B cell (primary cell): ENCODE results near the gene LHX1. TPM values are rescaled to one million over a fixed set of nuclear protein-coding genes. Genes with fewer than 3 reads are reported as not detected.

Experiments
- ATAC-seq: fragments of 200-7000 bp; cut with Tn5 transposase; one replicate; pipeline ENCODE4 v1.10.0; 2021; ENCODE audit warnings: low read depth, mild to moderate bottlenecking, moderate number of reproducible peaks, moderate library complexity
- CTCF ChIA-PET: fragments of 350-600 bp; sonication (Branson Sonifier 250); formaldehyde crosslinking; loops from one replicate; lab custom pipeline; 2021; ENCODE audit warnings: antibody characterized with exemption, inconsistent platforms; lab: Charles Lee
- POLR2A ChIA-PET: fragments of 350-600 bp; sonication (Branson Sonifier 250); formaldehyde crosslinking; loops from one replicate; lab custom pipeline; 2021; ENCODE audit warnings: antibody characterized with exemption; lab: Charles Lee
- DNase-seq: peaks from one replicate; pipeline ENCODE4 v3.0.0; 2013
- H2AFZ ChIP-seq: 2 replicates; pipeline ENCODE4 v1.6.1; 2012; ENCODE audit warnings: mild to moderate bottlenecking, low read depth, low read length; ENCODE audit not compliant: insufficient read depth, poor library complexity, severe bottlenecking
- H3K27ac ChIP-seq, 2 donors: 1 replicate in 1 of 2; 2 replicates in 1 of 2; pipeline ENCODE4 v1.5.1; 2012 to 2013; ENCODE audit warnings: low read length in 2 of 2, mild to moderate bottlenecking in 2 of 2, moderate library complexity in 1 of 2
- H3K27me3 ChIP-seq, 4 experiments: fragments of 200-600 bp in 1 of 4; sonication (generic) in 1 of 4; replicated peaks in 1 of 4; 1 replicate in 2 of 4; 2 replicates in 2 of 4; pipeline versions ENCODE4 v1.6.1 to v1.7.0; 2013 to 2016; ENCODE audit warnings: low read length in 3 of 4, mild to moderate bottlenecking in 2 of 4, mixed read lengths in 1 of 4, moderate library complexity in 1 of 4; ENCODE audit not compliant: insufficient read depth in 4 of 4, control insufficient read depth in 3 of 4; ENCODE audit errors: control extremely low read depth in 1 of 4
- H3K36me3 ChIP-seq, 2 experiments: replicated peaks in 1 of 2; 1 replicate in 1 of 2; 2 replicates in 1 of 2; pipeline versions ENCODE4 v1.6.1 to v1.7.1; 2013; ENCODE audit warnings: low read length in 1 of 2; ENCODE audit not compliant: insufficient read depth in 2 of 2, control insufficient read depth in 1 of 2; ENCODE audit errors: control extremely low read depth in 1 of 2, extremely low read depth in 1 of 2
- H3K4me1 ChIP-seq, 2 donors: fragments of 200-600 bp in 1 of 2; sonication (generic) in 1 of 2; 1 replicate in 1 of 2; 2 replicates in 1 of 2; pipeline versions ENCODE4 v1.5.1 to v1.6.1; 2013 to 2017; ENCODE audit warnings: low read length in 2 of 2; ENCODE audit not compliant: control insufficient read depth in 2 of 2, insufficient read depth in 2 of 2
- H3K4me2 ChIP-seq: replicated peaks from 2 replicates; pipeline ENCODE3; 2012; ENCODE audit warnings: mild to moderate bottlenecking, low read depth, low read length; ENCODE audit not compliant: poor library complexity, severe bottlenecking
- H3K4me3 ChIP-seq, 5 experiments: fragments of 200-600 bp in 1 of 5; sonication (generic) in 1 of 5; 1 replicate in 3 of 5; 2 replicates in 2 of 5; pipeline versions ENCODE4 v1.5.1 to v1.7.0; 2011 to 2016; ENCODE audit warnings: low read length in 4 of 5, mild to moderate bottlenecking in 4 of 5, low read depth in 2 of 5, control low read depth in 1 of 5, moderate library complexity in 1 of 5; ENCODE audit not compliant: insufficient read depth in 1 of 5; ENCODE audit errors: control extremely low read depth in 1 of 5, extremely low read depth in 1 of 5
- H3K79me2 ChIP-seq: fragments of 200-600 bp; sonication (generic); one replicate; pipeline ENCODE4 v1.6.0; 2016; ENCODE audit warnings: low read length; ENCODE audit not compliant: control insufficient read depth, insufficient read depth
- H3K9ac ChIP-seq: fragments of 200-600 bp; sonication (generic); 2 replicates; pipeline ENCODE4 v1.6.1; 2017; ENCODE audit warnings: mild to moderate bottlenecking, low read length, moderate library complexity
- H3K9me3 ChIP-seq, 3 donors: one replicate each; pipeline versions ENCODE4 v1.6.1 to v1.7.1; 2013; ENCODE audit warnings: low read length in 2 of 3; ENCODE audit not compliant: control insufficient read depth in 2 of 3, insufficient read depth in 1 of 3; ENCODE audit errors: control extremely low read depth in 1 of 3
- H4K20me1 ChIP-seq: 2 replicates; pipeline ENCODE4 v1.6.0; 2012; ENCODE audit warnings: mild to moderate bottlenecking, low read length; ENCODE audit not compliant: insufficient read depth, control insufficient read depth, poor library complexity, severe bottlenecking
- H3K27ac Mint-ChIP-seq: one replicate; pipeline ENCODE4 v1.8.0; 2021; ENCODE audit warnings: mixed read lengths
- H3K27me3 Mint-ChIP-seq: one replicate; pipeline ENCODE4 v1.8.0; 2021; ENCODE audit warnings: mixed read lengths
- H3K4me1 Mint-ChIP-seq: one replicate; pipeline ENCODE4 v1.8.0; 2021; ENCODE audit warnings: mixed read lengths
- H3K4me3 Mint-ChIP-seq: one replicate; pipeline ENCODE4 v1.8.0; 2021; ENCODE audit warnings: mixed read lengths
- H3K9me3 Mint-ChIP-seq: one replicate; pipeline ENCODE4 v1.8.0; 2022; ENCODE audit warnings: mixed read lengths; ENCODE audit not compliant: insufficient read depth
- EZH2 ChIP-seq: IDR thresholded peaks from 2 replicates; pipeline ENCODE4 v1.6.1; 2012; ENCODE audit warnings: borderline replicate concordance, low read depth, mild to moderate bottlenecking, moderate library complexity, low read length; ENCODE audit not compliant: insufficient read depth, poor library complexity, severe bottlenecking
- WGBS: methylation state at CpG from one replicate; pipeline ENCODE4 v1.1.5; 2013; ENCODE audit warnings: missing lambda C conversion rate; ENCODE audit not compliant: insufficient coverage; 5-methylcytosine and 5-hydroxymethylcytosine counted together
- intact Hi-C: fragments of 100-400 bp; cut with micrococcal nuclease; formaldehyde crosslinking; loops from one replicate; pipeline ENCODE4 v1.10.0; 2022
- polyA plus RNA-seq: library from polyadenylated mRNA; depleted of rRNA; stranded (reverse); fragments of >200 nt; gene quantifications from 2 replicates; pipeline ENCODE4 v1.2.3, GENCODE V29; 2012
- total RNA-seq, 2 donors: library from RNA; stranded (reverse); fragments of 120-200 nt in 1 of 2; gene quantifications; 1 replicate in 1 of 2; 2 replicates in 1 of 2; pipeline versions ENCODE4 v1.2.3 to v1.2.4, GENCODE V29; 2013 to 2022
- TF ChIP-seq, protein P1 (sequence below): fragments of 200-600 bp; IDR thresholded peaks from one replicate; pipeline ENCODE4 v1.8.0; 2022; ENCODE audit warnings: antibody characterized with exemption, mild to moderate bottlenecking

LHX1 gene
- total and polyA plus RNA-seq, 2 donors (not counting 1 experiment from before 2014, with no cell fraction given), result not detected

DNA sequence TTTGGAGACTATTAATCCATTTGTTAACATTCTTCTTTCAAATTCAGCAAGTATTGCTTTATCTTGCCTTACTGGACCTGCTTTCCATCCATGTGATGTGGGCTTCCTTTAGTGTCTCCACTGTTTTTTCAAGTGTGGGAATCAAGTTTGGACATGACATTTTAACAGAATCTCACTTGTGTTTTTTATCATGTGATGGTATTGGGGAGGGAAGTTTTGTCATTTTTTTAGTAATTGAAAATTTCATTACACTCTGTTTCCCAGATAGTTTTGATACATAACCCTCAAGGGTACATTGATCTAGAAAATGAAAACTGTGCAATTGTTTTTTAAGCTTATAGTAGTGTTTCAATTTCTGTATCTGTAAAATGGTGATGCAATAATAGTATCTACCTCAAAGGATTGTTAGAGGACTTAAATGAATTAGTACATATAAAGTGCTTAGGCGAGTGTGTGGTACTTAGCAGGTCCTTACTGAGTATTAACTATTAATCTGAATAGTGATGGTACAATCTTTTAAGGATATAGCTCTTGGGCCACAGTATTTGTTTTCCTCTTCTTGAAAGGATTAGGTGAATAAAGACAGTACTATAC, 38.7 kb downstream of the LHX1 start:
- Histone ChIP-seq H3K36me3 (no peaks in the 10 kb centered on the region), H3K4me2 (no peak overlapping the region), H4K20me1 (peaks cover 41% of the 10 kb centered on the region), H3K9me3 (no peaks in the 10 kb centered on the region), H3K27me3 (no peaks in the 10 kb centered on the region), H3K9ac (no peak overlapping the region), H3K79me2 (peaks cover 47% of the 10 kb centered on the region), H3K4me3 (no peak overlapping the region), H3K27ac (no peak overlapping the region), H3K4me1 (peaks cover 6% of the 10 kb centered on the region in 2 donors), H2AFZ (no peak overlapping the region)
- peaks cover 48% of the 10 kb centered on the region for H3K4me1 Mint-ChIP-seq
- TF ChIP-seq, protein P1, sequence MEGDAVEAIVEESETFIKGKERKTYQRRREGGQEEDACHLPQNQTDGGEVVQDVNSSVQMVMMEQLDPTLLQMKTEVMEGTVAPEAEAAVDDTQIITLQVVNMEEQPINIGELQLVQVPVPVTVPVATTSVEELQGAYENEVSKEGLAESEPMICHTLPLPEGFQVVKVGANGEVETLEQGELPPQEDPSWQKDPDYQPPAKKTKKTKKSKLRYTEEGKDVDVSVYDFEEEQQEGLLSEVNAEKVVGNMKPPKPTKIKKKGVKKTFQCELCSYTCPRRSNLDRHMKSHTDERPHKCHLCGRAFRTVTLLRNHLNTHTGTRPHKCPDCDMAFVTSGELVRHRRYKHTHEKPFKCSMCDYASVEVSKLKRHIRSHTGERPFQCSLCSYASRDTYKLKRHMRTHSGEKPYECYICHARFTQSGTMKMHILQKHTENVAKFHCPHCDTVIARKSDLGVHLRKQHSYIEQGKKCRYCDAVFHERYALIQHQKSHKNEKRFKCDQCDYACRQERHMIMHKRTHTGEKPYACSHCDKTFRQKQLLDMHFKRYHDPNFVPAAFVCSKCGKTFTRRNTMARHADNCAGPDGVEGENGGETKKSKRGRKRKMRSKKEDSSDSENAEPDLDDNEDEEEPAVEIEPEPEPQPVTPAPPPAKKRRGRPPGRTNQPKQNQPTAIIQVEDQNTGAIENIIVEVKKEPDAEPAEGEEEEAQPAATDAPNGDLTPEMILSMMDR, result no peak
- no peak for TF ChIP-seq EZH2
- ATAC-seq (no peak), DNase-seq (no peak)
- no CpG with 5 or more reads among the region's 1 CpG for WGBS
- H3K4me3 Mint-ChIP-seq, result no peak overlapping the region
- H3K9me3 Mint-ChIP-seq, result no peaks in the 10 kb centered on the region
- H3K27ac Mint-ChIP-seq, result no peak overlapping the region
- CTCF ChIA-PET, result interaction anchor here (0.6 to 0.7 kb wide), 2 partner anchors 32 to 270 kb away, joined by 3 read pairs; no protein-coding TSS in a partner anchor
- intact Hi-C loops, result no loop called here
- H3K27me3 Mint-ChIP-seq, result no peaks in the 10 kb centered on the region
- POLR2A ChIA-PET, result interaction anchor here (0.6 kb wide), 1 partner anchor 371 kb away, joined by 3 read pairs; no protein-coding TSS in a partner anchor

GRCh38 chr17:36977066-36977465, 39.8 kb downstream of the LHX1 start:
- ATAC-seq (no peak), DNase-seq (no peak)
- no peak overlapping the region for H3K4me2 ChIP-seq
- peaks cover 31% of the 10 kb centered on the region for H4K20me1 ChIP-seq
- POLR2A ChIA-PET, result no interaction called here
- H2AFZ ChIP-seq, result no peak overlapping the region
- H3K9me3 ChIP-seq, result no peaks in the 10 kb centered on the region
- H3K27ac ChIP-seq, result no peak overlapping the region
- no peaks in the 10 kb centered on the region for H3K9me3 Mint-ChIP-seq
- H3K4me3 Mint-ChIP-seq, result no peak overlapping the region
- peaks cover 46% of the 10 kb centered on the region for H3K79me2 ChIP-seq
- H3K9ac ChIP-seq, result no peak overlapping the region
- TF ChIP-seq EZH2, result no peak
- TF ChIP-seq, protein P1, result no peak
- WGBS, result no CpG with 5 or more reads among the region's 2 CpGs
- H3K36me3 ChIP-seq, result no peaks in the 10 kb centered on the region
- intact Hi-C loops, result no loop called here
- H3K27ac Mint-ChIP-seq, result no peak overlapping the region
- peaks cover 56% of the 10 kb centered on the region for H3K4me1 Mint-ChIP-seq
- H3K27me3 Mint-ChIP-seq, result no peaks in the 10 kb centered on the region
- no peak overlapping the region for H3K4me3 ChIP-seq
- no peaks in the 10 kb centered on the region for H3K27me3 ChIP-seq
- H3K4me1 ChIP-seq, result peaks cover 6% of the 10 kb centered on the region in 2 donors
- CTCF ChIA-PET, result no interaction called here
